ENCODE results near the gene AGRN.
"Not testable (repeated sequence)": the region's sequence is repeated elsewhere in the genome, so short reads cannot be mapped to it uniquely, and the experiment has no call there.

Gene AGRN

GRCh38 chr1:1069056-1069710 is 49.3 kb downstream of the AGRN start:
- peak; percentile 41 for DNase-seq

GRCh38 chr1:1069711-1070676 is 50.1 kb downstream of the AGRN start:
- DNase-seq = no peak

GRCh38 chr1:1071486-1072298 is 51.8 kb downstream of the AGRN start:
- DNase-seq = no peak

- no peak for DNase-seq
Measured at GRCh38 chr1:1072299-1072848, 52.5 kb downstream of the AGRN start.

GRCh38 chr1:1072849-1073742 is 53.2 kb downstream of the AGRN start:
- no peak for DNase-seq

- peak; percentile 5 for DNase-seq
Measured at GRCh38 chr1:1073743-1074587, 54.0 kb downstream of the AGRN start, which contains the start of gene RNF223. TSS of gene RNF223 (minus strand) at chr1:1074306. CDS start at chr1:1072566, 1,740 bp downstream.

GRCh38 chr1:1074631-1075147 is 54.8 kb downstream of the AGRN start:
- DNase-seq = no peak

- no peak for DNase-seq
Measured at GRCh38 chr1:1075148-1075935, 55.4 kb downstream of the AGRN start.

GRCh38 chr1:1077396-1077795 is 57.5 kb downstream of the AGRN start:
- DNase-seq = not testable (repeated sequence)

GRCh38 chr1:1079408-1080121 is 59.6 kb downstream of the AGRN start:
- DNase-seq = peak; percentile 8

- DNase-seq = peak; percentile 17
Measured at GRCh38 chr1:1080122-1080757, 60.3 kb downstream of the AGRN start.

GRCh38 chr1:1080951-1081310 is 61.0 kb downstream of the AGRN start:
- DNase-seq = no peak

GRCh38 chr1:1081311-1082238 is 61.7 kb downstream of the AGRN start:
- DNase-seq = no peak

GRCh38 chr1:1082239-1082775 is 62.4 kb downstream of the AGRN start:
- DNase-seq = no peak

- DNase-seq = no peak
Measured at GRCh38 chr1:1082776-1083415, 63.0 kb downstream of the AGRN start.
